Kidney epithelial cell (primary cell): ENCODE measurements around the gene PSD4. TPM values are rescaled to one million over a fixed set of nuclear protein-coding genes. Genes with fewer than 3 reads are reported as not detected.

Experiments used
- DNase-seq: peaks from one replicate; pipeline ENCODE4 v3.0.0-alpha.2; 2010; ENCODE audit warnings: low read depth
- H3K27me3 ChIP-seq: 2 replicates; pipeline ENCODE4 v1.6.0; 2011; ENCODE audit warnings: low read length; ENCODE audit not compliant: control insufficient read depth, insufficient read depth
- H3K36me3 ChIP-seq: 2 replicates; pipeline ENCODE4 v1.5.1; 2011; ENCODE audit warnings: low read length; ENCODE audit not compliant: control insufficient read depth, insufficient read depth
- H3K4me3 ChIP-seq: 2 replicates; pipeline ENCODE4 v1.5.1; 2011; ENCODE audit warnings: low read depth, mild to moderate bottlenecking, control low read depth, low read length
- total RNA-seq: library from RNA; depleted of rRNA; stranded (reverse); fragments of >200 nt; gene quantifications from 2 replicates; pipeline ENCODE4 v1.2.3, GENCODE V29; 2015
- TF ChIP-seq, protein P1 (sequence below): IDR thresholded peaks from 2 replicates; pipeline ENCODE4 v1.5.1; 2011; ENCODE audit warnings: mild to moderate bottlenecking, moderate library complexity, low read length, control low read depth, inconsistent platforms; ENCODE audit not compliant: insufficient read depth, poor library complexity, severe bottlenecking

The PSD4 gene
- total RNA-seq, 1 donor from 2014 or later = 13.9 TPM

DNA sequence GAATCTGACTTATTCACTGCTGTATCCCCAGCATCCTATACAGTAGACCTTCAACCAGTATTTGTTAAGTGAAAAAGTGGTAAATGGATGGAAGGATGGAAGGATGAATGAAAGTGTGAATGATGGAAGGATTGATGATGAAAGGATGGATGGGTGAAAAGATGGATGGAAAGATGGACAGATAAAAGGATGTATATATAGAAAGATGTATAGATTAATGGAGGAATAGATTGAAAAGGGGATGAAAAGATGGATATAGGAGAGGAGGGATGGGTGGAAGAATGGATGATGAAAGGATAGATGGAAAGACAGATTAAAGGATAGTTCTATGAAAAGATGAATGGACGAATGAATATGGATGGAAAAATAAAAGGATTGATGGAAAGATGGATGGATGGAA is 50.0 kb downstream of the PSD4 start:
- TF ChIP-seq, protein P1, sequence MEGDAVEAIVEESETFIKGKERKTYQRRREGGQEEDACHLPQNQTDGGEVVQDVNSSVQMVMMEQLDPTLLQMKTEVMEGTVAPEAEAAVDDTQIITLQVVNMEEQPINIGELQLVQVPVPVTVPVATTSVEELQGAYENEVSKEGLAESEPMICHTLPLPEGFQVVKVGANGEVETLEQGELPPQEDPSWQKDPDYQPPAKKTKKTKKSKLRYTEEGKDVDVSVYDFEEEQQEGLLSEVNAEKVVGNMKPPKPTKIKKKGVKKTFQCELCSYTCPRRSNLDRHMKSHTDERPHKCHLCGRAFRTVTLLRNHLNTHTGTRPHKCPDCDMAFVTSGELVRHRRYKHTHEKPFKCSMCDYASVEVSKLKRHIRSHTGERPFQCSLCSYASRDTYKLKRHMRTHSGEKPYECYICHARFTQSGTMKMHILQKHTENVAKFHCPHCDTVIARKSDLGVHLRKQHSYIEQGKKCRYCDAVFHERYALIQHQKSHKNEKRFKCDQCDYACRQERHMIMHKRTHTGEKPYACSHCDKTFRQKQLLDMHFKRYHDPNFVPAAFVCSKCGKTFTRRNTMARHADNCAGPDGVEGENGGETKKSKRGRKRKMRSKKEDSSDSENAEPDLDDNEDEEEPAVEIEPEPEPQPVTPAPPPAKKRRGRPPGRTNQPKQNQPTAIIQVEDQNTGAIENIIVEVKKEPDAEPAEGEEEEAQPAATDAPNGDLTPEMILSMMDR = no peak
- peaks cover 7% of the 10 kb centered on the region for H3K36me3 ChIP-seq
- DNase-seq = no peak
- no peak overlapping the region for H3K4me3 ChIP-seq
- H3K27me3 ChIP-seq = no peaks in the 10 kb centered on the region

DNA sequence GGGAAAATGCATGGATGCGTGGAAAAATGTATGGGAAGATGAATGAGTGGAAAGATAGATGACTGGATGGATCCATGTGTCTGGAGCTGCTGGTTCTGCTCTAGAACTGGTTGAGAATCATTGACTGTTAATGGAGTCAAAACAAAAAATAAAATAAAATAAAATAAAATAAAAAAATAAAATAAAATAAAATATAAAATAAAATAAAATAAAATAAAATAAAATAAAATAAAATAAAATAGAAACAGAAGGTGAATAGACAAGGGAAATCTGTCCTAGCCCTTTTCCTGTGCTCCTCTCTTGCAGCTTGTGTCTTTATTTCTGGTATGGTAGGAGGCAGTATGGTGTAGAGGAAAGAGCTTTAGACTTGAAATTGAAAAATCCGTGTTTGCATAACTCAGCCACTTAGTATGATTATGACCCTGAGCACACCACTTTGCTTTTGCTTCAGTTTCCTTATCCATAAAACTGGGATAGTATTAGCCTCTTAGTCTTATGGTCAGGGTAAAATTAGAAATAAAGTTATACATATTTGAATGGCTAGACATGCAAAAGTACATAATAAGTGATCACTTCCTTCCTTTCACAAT is 51.0 kb downstream of the PSD4 start:
- Histone ChIP-seq H3K36me3 (peaks cover 7% of the 10 kb centered on the region), H3K4me3 (no peak overlapping the region), H3K27me3 (no peaks in the 10 kb centered on the region)
- TF ChIP-seq, protein P1 = no peak
- no peak for DNase-seq

DNA sequence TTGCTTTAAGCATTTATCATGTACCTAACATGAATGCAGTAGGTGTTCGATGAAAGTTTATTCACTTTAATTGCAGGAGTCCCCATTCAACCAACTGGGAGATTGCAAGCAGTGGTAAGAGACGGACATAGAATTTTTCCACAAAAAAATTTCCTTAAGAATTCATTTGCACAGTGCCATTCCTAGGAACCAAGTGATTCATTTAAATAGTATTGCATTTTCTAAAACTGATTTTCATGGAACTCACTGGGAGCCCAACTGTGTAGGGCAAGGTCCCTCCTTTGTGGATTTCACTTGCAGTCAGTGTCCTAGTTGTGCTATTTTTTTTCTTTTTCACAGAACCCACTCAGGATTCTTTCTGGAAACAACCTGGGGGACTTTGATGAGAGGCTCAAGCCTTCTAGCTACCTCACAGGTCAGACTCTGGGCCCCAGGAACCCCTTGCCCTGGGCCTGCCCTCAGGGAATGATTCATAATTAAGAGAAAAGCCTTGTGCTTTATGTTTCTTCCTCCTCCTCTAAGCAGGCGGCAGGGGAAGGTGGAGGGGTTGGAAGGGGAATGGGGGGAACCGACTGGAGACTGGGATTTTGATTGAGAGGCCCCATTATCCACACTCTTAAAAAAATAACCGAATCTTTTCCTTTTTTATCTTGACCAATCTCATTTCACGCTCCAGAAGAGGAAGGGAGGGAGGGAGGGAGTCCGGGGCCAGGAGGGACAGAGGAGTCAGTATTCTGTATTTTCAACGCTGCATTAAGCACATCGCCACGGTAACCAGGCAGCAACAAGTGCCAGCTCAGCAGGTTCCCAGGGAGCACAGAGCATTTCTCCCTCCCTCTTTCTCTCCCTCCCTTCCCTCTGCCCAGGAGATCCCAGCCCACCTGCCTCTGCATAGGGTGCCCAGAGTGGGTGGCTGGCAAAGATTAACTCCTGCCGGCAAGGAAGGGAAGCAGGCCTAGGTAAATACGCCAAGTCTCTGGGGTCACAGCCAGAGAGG is 51.8 kb downstream of the PSD4 start:
- TF ChIP-seq, protein P1 = no peak
- no peak overlapping the region for H3K4me3 ChIP-seq
- H3K36me3 ChIP-seq = peaks cover 7% of the 10 kb centered on the region
- DNase-seq = peak; percentile 94
- H3K27me3 ChIP-seq = no peaks in the 10 kb centered on the region

DNA sequence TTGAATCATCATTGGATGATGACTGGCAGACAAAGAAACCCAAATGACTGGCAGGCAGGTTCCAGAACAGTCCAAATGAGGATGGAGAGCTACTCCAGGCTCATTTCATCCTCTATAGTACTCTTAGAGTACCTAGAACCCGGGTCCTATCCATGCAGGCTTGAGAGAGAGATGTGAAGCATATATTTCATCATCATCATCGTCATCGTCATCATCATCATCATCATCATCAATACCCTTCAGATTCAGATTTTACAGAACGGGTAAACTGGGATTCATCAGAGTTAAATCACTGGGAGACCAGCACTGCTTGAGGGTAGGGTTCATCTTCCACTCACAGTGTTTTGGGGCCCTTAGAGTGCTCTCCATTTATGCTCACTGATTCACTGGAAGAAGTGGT is 52.7 kb downstream of the PSD4 start:
- Histone ChIP-seq H3K4me3 (no peak overlapping the region), H3K36me3 (peaks cover 7% of the 10 kb centered on the region), H3K27me3 (no peaks in the 10 kb centered on the region)
- DNase-seq = no peak
- TF ChIP-seq, protein P1 = no peak

DNA sequence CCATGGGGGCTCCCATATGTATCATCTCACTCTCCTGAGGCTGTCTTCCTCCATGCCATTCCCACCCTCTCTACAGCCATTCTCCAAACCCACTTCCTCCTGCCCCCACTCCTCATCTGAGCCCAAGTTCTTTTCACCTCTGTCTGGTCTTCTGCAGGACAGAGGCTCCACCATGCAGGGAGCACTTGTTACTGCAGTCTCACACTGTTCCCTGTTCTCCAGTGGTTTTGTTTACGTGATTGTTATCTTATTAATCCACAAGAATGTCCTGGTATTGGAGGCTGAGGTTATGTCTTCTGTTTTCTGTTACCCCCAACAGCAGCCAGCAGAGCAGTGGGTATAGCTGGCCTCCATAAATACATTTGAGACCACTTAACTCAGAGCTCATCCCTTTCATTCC is 53.5 kb downstream of the PSD4 start:
- Histone ChIP-seq H3K36me3 (peaks cover 6% of the 10 kb centered on the region), H3K27me3 (no peaks in the 10 kb centered on the region), H3K4me3 (no peak overlapping the region)
- DNase-seq = no peak
- TF ChIP-seq, protein P1 = no peak
